Osteoblast (primary cell): Measurements from ENCODE around the gene ELAVL1. TPM values are rescaled to one million over a fixed set of nuclear protein-coding genes. Genes with fewer than 3 reads are reported as not detected.

ENCODE experiments used
- DNase-seq: peaks from one replicate; pipeline ENCODE4 v3.0.0; 2011; ENCODE audit warnings: low spot score, mixed read lengths; ENCODE audit not compliant: insufficient read length; ENCODE audit errors: missing footprints
- H2AFZ ChIP-seq: 2 replicates; pipeline ENCODE4 v1.6.0; 2011; ENCODE audit warnings: mild to moderate bottlenecking, low read length
- H3K27ac ChIP-seq: 2 replicates; pipeline ENCODE4 v1.5.1; 2011; ENCODE audit warnings: mild to moderate bottlenecking, low read depth, low read length, moderate library complexity
- H3K27me3 ChIP-seq: 2 replicates; pipeline ENCODE4 v1.6.0; 2012; ENCODE audit warnings: mild to moderate bottlenecking, control low read depth, inconsistent platforms, low read length, moderate library complexity; ENCODE audit not compliant: insufficient read depth
- H3K36me3 ChIP-seq: 2 replicates; pipeline ENCODE4 v1.5.1; 2011; ENCODE audit warnings: mild to moderate bottlenecking, low read length, control low read depth, moderate library complexity; ENCODE audit not compliant: insufficient read depth
- H3K4me1 ChIP-seq: 2 replicates; pipeline ENCODE4 v1.5.1; 2011; ENCODE audit warnings: mild to moderate bottlenecking, low read length, control low read depth, moderate library complexity; ENCODE audit not compliant: insufficient read depth
- H3K4me2 ChIP-seq: 2 replicates; pipeline ENCODE4 v1.6.0; 2011; ENCODE audit warnings: mild to moderate bottlenecking, low read length; ENCODE audit not compliant: insufficient read depth
- H3K4me3 ChIP-seq: fragments of 200-600 bp; sonication (generic); 3 replicates; pipeline ENCODE4 v1.5.1; 2012; ENCODE audit warnings: mild to moderate bottlenecking, low read length, inconsistent platforms; ENCODE audit not compliant: insufficient read depth
- H3K79me2 ChIP-seq: 2 replicates; pipeline ENCODE4 v1.6.0; 2012; ENCODE audit warnings: mild to moderate bottlenecking, low read length, control low read depth, inconsistent platforms; ENCODE audit not compliant: insufficient read depth
- H3K9me3 ChIP-seq: 2 replicates; pipeline ENCODE4 v1.5.1; 2011; ENCODE audit warnings: low read depth, low read length, control low read depth
- H4K20me1 ChIP-seq: 2 replicates; pipeline ENCODE4 v1.6.0; 2012; ENCODE audit warnings: mild to moderate bottlenecking, low read length, control low read depth; ENCODE audit not compliant: insufficient read depth
- total RNA-seq: library from RNA; depleted of rRNA; stranded (reverse); fragments of >200 nt; gene quantifications from 2 replicates; pipeline ENCODE4 v1.2.3, GENCODE V29; 2012
- TF ChIP-seq, protein P1 (sequence below): IDR thresholded peaks from 2 replicates; pipeline ENCODE4 v1.5.1; 2011; ENCODE audit warnings: mild to moderate bottlenecking, low read depth, low read length, moderate library complexity; ENCODE audit errors: extremely low read depth

Gene ELAVL1
- total RNA-seq, 1 donor = 25.7 TPM

DNA sequence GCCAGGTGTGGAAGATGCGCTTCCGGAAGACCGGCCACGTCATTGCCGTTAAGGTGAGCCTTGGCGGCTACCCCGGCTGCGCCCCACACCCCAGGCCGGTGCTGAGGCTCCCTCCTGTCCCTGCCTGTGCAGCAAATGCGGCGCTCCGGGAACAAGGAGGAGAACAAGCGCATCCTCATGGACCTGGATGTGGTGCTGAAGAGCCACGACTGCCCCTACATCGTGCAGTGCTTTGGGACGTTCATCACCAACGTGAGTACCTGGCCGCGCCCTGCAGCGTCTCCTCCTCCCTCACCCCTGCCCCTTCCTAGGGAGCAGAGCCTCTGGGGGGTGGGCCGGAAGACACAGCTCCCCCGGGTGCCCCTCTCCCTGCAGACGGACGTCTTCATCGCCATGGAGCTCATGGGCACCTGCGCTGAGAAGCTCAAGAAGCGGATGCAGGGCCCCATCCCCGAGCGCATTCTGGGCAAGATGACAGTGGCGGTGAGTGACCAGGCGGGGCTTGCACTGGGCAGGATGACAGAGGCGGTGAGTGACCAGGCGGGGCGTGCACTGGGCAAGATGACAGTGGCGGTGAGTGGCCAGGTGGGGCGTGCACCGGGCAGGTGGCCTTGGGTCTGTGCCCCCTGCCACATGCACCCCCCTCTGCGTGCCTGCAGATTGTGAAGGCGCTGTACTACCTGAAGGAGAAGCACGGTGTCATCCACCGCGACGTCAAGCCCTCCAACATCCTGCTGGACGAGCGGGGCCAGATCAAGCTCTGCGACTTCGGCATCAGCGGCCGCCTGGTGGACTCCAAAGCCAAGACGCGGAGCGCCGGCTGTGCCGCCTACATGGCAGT lies 94.9 kb downstream of the ELAVL1 start:
- TF ChIP-seq, protein P1, sequence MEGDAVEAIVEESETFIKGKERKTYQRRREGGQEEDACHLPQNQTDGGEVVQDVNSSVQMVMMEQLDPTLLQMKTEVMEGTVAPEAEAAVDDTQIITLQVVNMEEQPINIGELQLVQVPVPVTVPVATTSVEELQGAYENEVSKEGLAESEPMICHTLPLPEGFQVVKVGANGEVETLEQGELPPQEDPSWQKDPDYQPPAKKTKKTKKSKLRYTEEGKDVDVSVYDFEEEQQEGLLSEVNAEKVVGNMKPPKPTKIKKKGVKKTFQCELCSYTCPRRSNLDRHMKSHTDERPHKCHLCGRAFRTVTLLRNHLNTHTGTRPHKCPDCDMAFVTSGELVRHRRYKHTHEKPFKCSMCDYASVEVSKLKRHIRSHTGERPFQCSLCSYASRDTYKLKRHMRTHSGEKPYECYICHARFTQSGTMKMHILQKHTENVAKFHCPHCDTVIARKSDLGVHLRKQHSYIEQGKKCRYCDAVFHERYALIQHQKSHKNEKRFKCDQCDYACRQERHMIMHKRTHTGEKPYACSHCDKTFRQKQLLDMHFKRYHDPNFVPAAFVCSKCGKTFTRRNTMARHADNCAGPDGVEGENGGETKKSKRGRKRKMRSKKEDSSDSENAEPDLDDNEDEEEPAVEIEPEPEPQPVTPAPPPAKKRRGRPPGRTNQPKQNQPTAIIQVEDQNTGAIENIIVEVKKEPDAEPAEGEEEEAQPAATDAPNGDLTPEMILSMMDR = no peak
- Histone ChIP-seq H3K4me1 (no peaks in the 10 kb centered on the region), H2AFZ (no peak overlapping the region), H3K4me2 (no peak overlapping the region), H4K20me1 (peaks cover 25% of the 10 kb centered on the region), H3K9me3 (no peaks in the 10 kb centered on the region), H3K79me2 (peaks cover 27% of the 10 kb centered on the region), H3K4me3 (no peak overlapping the region), H3K36me3 (peaks cover 14% of the 10 kb centered on the region), H3K27me3 (peaks cover 5% of the 10 kb centered on the region), H3K27ac (no peak overlapping the region)
- peak; percentile 74 for DNase-seq

DNA sequence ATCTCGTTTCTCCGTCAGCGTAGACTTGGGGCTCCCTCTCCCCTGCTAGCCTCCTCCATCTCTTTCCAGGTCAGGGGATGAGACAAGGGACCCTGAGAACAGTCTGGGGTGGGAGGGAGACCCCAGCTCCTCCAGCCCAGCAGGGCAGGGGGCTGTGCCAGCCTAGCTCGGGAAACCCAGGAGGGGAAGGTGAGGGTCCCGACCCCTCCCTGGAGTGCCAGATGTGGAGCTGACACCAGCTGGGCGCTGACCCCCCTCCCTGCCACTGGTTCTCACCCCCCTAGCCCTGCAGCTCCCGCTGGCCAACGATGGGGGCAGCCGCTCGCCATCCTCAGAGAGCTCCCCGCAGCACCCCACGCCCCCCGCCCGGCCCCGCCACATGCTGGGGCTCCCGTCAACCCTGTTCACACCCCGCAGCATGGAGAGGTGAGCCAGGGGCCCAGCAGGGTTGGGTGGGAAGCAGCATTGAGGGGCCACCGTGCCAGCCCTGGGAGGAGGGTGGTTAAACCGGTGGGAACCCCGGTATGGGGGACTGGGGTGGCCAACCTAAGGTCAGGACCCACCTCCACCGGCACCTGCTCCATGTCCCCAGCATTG lies 95.9 kb downstream of the ELAVL1 start:
- peaks cover 37% of the 10 kb centered on the region for H3K79me2 ChIP-seq
- TF ChIP-seq, protein P1 = no peak
- H2AFZ ChIP-seq = no peak overlapping the region
- peaks cover 8% of the 10 kb centered on the region for H3K4me1 ChIP-seq
- H4K20me1 ChIP-seq = peaks cover 34% of the 10 kb centered on the region
- H3K4me2 ChIP-seq = no peak overlapping the region
- DNase-seq = peak; percentile 83
- H3K27me3 ChIP-seq = no peaks in the 10 kb centered on the region
- H3K4me3 ChIP-seq = no peak overlapping the region
- H3K36me3 ChIP-seq = peaks cover 14% of the 10 kb centered on the region
- H3K9me3 ChIP-seq = no peaks in the 10 kb centered on the region
- no peak overlapping the region for H3K27ac ChIP-seq

DNA sequence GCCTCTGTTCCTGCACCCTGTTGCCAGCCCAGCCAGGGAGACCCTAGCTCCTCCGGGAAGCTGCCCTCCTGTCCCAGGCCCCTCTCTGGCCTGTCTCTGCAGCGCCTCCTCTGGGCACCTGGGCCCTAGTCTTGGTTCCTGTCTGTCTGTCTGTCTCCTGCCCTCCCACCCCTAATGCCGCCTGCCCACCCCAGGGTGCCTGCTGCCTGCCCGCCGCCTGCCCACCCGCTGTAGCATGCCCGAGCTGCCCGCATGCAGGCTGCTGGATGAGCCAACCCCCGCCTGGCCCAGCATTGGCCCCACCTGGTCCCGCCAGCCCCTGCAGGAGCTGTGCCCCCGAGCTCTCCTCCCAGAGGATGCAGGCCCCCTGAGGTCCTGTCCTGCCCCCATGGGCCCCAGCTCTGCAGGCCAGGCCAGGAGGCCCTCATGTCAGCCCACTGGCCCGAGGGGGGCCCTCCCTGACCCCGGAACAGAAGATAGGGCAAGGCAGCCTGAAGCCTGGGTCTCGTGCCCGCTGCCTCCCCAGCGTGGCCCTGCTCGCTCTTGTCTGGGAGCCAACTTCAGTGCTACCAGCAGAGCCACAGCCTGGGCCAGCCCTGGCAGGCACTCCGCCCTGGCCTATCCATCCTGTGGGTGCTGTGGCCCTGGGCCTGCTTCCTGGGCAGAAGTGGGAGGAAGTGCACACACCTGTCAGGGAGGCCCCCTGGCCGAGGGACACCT lies 96.5 kb downstream of the ELAVL1 start:
- Histone ChIP-seq H3K27me3 (no peaks in the 10 kb centered on the region), H3K27ac (no peak overlapping the region), H3K4me2 (no peak overlapping the region), H4K20me1 (peaks cover 38% of the 10 kb centered on the region), H3K36me3 (peaks cover 14% of the 10 kb centered on the region), H3K4me3 (no peak overlapping the region), H3K4me1 (peaks cover 10% of the 10 kb centered on the region), H3K79me2 (peaks cover 43% of the 10 kb centered on the region), H3K9me3 (no peaks in the 10 kb centered on the region), H2AFZ (no peak overlapping the region)
- peak; percentile 75 for DNase-seq
- TF ChIP-seq, protein P1 = no peak

Other genes with a start within 250 kb of the ELAVL1 start
- gene CLEC4M, start 242.4 kb downstream of the ELAVL1 start, total RNA-seq = not detected in 2 replicates
- 24.8 and 26.1 TPM in 2 replicates for gene EVI5L, start 175.4 kb downstream of the ELAVL1 start, total RNA-seq
- gene PRR36, start 131.3 kb downstream of the ELAVL1 start, total RNA-seq = under 0.01 TPM in 1 of 2 replicates, not detected in the other
- gene LRRC8E, start 117.1 kb downstream of the ELAVL1 start, total RNA-seq = 10.5 and 17.4 TPM in 2 replicates
- 12.4 and 14.8 TPM in 2 replicates for gene MAP2K7, start 101.8 kb downstream of the ELAVL1 start, total RNA-seq
- gene TGFBR3L, start 90.8 kb downstream of the ELAVL1 start, total RNA-seq = under 0.01 TPM in 1 of 2 replicates, not detected in the other
- 16.8 and 18.5 TPM in 2 replicates for gene SNAPC2, start 85.3 kb downstream of the ELAVL1 start, total RNA-seq
- 1.5 and 2.5 TPM in 2 replicates for gene CTXN1, start 79.5 kb downstream of the ELAVL1 start, total RNA-seq
- gene TIMM44, start 62.0 kb downstream of the ELAVL1 start, total RNA-seq = 52.5 and 55.4 TPM in 2 replicates
- not detected in 2 replicates for gene CCL25, start 47.1 kb upstream of the ELAVL1 start, total RNA-seq
- gene FBN3, start 144.0 kb upstream of the ELAVL1 start, total RNA-seq = not detected in 2 replicates
- 1.5 and 4.0 TPM in 2 replicates for gene CERS4, start 203.7 kb upstream of the ELAVL1 start, total RNA-seq